Transverse colon (tissue), 4 donors: ENCODE data around the gene LZTFL1.

Experiments used
- CTCF ChIP-seq, 5 experiments: fragments of 200-600 bp in 3 of 5; fragments of 450-650 bp in 2 of 5; sonication (generic) in 3 of 5; IDR thresholded peaks; 1 replicate in 2 of 5; 2 replicates in 3 of 5; pipeline ENCODE4 v1.5.1; 2016 to 2017; ENCODE audit warnings: antibody characterized with exemption in 5 of 5, inconsistent platforms in 3 of 5, mild to moderate bottlenecking in 2 of 5, moderate library complexity in 1 of 5
- POLR2A ChIP-seq: fragments of 450-650 bp; IDR thresholded peaks from one replicate; pipeline ENCODE4 v1.6.1; 2016; ENCODE audit warnings: antibody characterized with exemption, mild to moderate bottlenecking, moderate library complexity
- POLR2AphosphoS5 ChIP-seq, 3 donors: sonication (generic); formaldehyde crosslinking; IDR thresholded peaks; one replicate each; pipeline ENCODE4 v1.6.1; 2016; ENCODE audit warnings: antibody characterized with exemption in 3 of 3

- no peak for TF ChIP-seq POLR2A
- TF ChIP-seq CTCF (IDR thresholded peaks at IDR 0.05), result no peak
- no peak for TF ChIP-seq POLR2AphosphoS5 (IDR thresholded peaks at IDR 0.05)
Observed at GRCh38 chr3:45873036-45873435, 31.1 kb upstream of the LZTFL1 start.
